HG03442 (cell line): Measurements from ENCODE around the gene SH2D1B.

Source experiments
- ATAC-seq: cut with Tn5 transposase; IDR thresholded peaks from one replicate; pipeline ENCODE4 v1.9.1; 2021; ENCODE audit warnings: mild to moderate bottlenecking, moderate library complexity; ENCODE audit not compliant: unreplicated experiment

SH2D1B gene

DNA sequence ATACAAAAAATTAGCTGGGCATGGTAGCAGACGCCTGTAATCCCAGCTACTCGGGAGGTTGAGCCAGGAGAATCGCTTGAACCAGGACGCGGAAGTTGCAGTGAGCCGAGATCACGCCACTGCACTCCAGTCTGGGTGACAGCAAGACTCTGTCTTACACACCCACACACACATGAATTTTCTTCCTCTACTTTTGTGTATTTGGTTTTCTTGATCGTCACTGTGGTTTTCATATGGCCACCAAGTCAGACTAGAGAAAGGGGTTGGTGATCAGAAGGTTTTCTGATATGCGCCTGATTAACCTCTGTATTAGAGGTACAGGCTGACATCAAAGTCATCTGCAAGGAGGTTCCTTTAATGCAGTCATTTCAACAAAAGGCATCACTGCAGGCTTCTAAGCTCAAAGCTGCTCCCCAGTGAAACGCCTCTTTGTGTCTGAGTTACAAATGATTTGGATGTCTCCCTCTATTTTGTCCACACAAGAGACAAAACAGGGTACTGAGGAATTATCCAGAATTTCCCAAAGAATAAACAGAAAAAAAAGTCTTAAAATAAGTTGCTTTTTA, 11.1 kb downstream of the SH2D1B start:
- no peak for ATAC-seq

DNA sequence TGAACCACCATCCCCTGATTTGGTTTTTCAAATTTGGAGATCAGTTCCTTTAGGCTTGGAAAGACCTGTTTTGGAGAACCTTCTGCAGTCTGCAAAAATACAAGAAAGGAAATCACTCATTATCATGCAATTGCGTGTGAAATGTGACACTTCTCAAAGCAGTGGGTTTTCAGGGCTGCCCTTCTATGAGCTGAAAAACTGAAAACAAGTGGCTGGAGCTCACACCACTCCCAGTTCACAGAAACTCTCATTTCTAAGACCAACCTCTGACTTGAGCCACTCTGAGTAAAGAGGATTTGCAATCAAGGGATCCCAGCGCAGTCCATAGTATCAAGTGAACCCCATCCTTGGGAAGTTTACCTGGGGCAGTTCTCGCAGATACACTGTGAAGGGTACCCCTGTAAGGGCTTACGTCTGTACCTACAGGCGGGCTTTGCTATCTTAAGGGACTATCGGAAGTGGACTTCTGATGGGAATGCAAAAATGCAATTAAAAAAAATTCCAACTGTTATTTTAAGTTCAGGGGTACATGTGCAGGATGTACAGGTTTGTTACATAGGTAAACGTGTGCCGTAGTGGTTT, 12.8 kb downstream of the SH2D1B start:
- ATAC-seq, result no peak

DNA sequence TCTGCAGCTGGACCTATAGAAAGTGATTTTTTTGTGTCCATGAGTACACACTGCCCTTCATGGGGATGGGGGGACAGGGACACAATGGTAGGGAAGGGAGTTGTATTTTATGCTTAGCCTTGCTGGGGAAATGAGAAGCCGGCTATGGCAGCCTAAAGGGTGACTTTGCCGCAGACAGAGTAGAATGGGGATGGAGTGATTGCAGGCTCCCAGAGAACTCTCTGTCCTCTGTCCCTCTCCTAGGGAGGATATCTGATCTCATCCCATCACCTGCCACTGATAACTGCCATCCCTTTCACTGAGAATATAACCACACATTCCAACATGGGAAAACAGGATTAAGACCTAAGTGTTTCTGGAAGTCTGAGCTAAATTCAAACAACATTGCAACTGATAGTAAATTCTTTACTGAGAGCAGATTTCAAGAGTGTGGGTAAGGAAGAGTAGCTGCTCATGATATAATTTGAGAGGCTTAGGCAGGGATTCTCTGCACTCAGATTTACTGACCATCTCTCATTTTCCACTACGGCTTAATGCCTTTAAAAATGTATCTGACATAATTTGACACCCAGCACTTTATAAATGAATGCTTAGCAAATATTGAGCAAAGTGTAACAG, 13.9 kb downstream of the SH2D1B start:
- no peak for ATAC-seq

DNA sequence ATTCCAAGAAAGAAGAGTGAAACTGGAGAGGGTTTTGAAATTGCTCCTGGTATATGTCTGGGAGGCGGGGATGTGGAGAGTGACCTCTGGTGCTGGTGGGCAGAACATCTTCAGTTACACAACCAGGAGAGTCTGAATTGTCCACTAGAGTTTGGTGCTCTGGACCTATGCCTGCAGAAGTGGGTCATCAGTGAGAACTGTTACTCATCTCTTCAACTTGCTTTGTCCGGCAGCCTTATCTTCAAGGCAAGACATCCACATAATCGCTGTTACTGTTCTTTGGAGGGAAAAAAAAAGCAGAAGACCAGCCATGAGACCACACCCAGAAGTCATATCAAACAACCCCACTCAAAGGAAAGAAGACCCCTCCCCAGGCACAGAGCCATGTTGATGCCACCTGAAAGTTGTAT, 14.9 kb downstream of the SH2D1B start:
- ATAC-seq, result no peak

DNA sequence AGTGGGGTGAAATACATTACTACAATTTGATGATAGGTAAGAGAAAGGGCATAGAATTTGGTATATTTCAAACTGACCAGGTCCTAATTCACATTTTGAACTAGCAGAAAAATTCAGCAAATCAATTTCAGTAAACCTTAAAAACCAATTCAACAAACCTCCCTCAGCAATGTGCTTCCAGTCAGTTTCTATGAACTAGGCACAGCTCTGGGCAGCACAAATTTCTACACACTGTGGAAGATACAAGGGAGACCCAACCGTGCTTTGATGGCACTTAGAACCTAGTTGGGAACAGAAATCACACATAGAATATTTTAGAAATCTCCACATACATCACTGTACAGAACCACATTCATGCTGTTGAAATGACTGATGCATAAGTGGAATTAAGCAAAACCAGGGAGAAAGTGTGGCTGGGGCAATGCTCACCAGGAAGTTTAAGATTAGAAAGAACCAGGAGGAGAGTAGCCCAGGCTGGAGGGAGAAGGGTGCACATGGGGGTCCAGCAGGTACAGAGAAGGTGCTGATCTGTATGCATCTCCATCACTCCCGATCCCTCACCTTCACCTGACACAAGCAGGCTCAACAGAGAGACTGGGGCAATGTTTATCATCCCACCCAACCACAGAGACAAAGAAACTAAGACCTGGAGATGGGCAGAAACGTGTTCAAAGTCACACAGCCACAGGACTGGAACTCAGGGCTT, 15.6 kb downstream of the SH2D1B start:
- no peak for ATAC-seq

DNA sequence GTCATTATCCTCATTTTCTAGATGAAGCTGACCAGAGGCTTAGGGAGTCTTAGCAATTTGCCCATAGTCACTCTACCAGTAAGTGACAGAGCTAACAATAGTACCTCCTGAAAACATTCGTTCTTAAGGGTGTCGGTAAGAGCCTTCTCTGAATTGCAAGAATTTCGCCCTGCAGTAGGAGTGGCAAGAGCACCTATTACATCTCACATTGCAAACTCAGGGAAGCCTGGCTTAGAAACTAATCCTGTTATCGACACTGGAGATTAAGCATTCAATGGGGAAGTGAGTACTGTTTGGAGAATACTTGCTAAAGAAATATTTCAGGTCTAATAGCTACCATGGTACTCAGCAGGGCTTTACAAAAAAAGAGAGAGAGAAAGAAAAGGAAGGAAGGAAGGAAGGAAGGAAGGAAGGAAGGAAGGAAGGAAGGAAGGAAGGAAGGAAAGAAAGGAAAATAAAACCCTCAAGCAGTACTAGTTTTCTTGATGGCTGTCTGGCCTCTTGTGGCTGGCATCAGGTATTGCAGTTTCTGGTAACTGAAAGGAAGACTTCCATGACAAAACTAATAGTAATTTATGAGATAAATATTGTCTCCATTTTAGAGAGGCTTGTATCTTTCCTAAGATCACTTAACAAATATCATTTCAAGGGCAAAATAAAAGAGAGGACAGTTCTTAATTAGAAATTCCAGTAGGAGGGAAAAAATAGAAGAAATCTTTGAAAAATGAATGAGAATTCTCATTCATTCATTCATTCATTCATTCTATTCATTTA, 20.0 kb downstream of the SH2D1B start:
- no peak for ATAC-seq

DNA sequence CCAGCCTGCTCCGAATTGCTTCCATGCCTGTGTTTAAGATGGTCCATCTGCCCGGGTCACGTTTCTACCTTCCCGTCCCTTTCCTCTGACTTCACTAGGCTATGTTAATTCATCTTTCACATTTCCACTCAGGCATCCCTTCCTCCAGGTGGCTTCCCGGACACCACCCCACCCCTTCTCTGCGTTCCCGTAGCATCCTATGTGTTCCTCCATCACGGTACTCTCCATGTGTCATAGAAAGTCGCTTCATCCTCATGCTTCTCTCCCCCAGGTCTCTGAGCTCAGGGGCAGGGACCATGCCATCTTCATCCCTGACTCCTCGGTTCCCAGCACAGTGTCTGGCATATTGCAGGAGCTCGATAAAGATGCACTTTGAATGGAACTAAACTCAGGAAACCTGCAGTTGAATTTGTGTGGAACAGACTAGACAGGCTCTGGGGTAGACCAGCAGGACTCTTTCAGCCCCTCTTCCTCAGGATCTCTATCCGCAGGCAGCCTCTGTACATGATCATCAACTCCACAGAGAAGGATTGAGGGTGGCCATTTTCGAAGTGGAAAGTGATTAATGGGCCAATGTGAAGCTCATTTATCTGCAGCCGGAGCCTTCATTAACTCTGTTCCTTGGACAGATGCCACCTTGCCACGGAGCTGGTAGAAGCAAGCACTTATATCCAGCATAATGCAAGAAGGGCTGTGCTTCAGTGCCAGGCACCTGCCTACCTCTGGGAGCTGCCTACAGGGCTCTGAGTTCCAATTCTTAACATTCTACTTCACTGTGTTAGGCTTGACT, 21.3 kb downstream of the SH2D1B start:
- ATAC-seq, result no peak

DNA sequence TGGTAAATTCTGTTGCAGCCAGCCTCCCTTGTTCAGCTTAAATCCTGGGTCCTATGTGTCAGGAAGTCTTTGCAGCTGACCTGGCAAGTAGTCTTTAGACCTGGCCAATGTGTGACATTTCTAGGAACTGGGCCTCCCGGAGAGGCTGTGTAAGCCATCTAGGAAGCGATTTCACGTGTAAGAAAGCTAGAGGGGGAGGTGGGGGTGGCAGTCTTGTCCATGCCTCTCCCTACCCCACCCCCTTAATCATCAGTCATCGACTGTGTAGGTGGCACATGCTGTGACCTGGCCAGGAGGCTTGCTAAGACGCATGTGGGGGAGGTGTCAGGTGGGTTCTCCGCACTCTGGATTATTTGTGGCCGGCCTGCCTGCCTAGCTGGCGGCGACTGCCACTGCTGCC, 22.0 kb downstream of the SH2D1B start:
- no peak for ATAC-seq

DNA sequence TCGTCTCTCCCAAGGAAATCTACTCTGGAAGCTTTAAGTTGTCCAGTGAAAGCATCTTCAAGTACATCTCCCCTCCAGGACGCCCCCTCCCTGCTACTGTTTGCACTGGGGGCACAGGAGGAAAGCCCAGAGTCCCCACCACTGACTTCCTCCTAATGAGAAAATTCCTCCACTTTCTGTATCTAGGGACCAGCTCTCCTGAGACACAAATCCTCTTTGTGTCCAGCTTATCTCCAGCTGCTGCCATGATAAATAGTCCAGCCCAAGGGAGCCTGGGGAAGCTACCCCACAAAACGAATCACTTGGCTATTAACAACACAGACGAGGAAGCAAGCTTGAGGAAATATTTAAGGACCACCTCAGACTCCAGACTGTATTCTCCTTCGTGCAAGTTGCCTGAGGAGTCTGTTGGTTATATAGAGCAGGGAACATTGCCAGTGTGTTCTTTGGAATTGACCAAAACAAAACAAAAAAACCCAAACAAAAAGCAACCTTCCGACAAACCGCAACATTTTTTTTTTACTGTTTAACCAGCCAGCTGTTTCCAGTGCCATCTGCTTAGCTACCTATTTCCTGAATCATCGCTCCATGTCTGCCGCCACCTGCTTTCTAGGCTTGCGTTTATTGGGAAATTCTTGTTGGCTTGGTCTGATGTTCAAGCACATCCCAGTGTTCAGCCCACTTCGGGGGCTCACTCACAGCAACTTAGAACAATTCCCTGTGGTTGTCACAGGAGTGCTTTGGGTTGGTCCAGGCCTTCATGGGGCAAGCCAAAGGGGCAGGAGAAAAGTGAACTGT, 22.7 kb downstream of the SH2D1B start:
- ATAC-seq, result no peak

DNA sequence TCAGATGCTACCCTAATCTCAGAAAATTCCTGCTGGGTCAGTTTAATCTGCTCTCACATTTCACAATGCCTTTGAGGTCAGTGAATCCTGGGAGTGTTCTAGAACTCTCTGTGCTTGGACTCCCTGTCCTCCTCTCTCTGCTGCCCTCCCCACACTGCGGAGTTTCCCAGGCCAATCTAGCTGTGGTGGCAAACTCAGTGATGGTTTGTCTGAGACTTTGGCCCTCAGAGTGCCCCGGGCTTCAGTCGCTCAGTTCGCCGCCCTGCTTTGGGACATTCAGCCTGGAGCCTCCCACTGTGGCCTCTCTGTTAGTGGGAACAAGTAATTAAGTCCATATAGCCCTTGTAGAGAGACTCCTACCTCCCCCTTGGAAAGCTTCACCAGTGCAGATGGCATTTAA, 23.3 kb downstream of the SH2D1B start:
- ATAC-seq, result no peak

DNA sequence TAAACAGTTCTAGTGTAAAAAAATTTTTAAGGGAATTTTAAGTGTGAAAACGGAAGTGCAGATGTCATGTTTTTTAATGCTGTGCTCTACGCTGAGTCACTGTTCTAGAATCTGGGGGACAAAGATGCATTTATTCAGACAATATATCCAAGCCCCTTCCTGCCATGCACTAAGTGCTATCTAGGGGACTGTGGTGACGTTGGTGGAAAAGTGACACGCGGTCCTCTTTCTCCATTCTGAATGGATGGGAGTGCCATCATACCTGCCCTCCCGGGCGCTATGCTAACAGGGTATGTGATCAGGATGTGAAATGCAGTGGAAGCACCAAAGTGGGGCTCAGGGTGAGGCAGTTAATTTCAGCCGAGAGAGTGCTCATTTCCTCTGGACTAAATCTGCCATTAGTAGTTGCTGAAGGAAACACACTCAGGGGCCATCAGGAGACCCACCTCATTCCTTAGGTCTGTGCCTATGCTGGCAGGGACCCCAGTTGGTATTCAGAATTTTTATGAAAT, 23.8 kb downstream of the SH2D1B start:
- ATAC-seq, result no peak

DNA sequence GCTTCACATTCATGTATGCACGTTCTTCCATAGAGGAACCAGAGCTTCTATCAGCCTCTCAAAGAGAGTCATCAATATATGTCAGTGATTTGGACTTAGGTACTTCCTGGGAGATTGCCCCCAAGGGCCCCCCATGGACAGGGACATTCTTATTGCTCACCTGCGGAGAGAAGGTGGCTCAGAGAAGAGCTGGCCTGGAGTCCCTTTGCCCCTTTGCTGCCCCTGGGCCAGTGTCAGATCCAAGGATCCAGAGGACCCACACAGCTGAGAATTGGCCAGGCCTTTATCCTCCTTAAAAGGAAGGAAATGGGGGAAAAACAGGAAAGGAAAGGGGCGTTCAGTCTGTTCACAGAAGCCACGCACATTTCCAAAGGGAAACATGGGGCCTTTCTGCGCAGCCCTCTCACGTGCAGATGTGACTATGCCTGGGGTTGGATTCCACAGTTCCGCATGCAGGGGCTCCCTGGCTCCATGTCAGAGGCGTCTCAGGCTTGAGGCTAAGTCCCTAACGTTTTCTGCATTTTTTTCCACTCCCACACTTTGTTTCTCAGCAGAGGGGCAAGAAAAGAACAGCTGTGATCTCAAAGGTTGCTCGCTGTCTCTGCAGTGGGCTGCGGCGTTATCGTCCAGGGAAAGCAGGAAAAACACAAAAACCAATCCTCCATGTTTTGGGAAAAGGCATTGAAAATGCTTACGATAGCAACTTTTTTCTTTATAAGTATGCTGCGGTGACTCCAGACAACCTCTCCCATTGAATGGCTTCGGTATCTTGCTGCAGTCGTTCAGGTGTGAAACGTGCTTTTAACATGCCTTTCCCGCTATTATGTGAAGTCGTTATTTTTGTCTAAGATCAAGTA, 24.5 kb downstream of the SH2D1B start:
- no peak for ATAC-seq

DNA sequence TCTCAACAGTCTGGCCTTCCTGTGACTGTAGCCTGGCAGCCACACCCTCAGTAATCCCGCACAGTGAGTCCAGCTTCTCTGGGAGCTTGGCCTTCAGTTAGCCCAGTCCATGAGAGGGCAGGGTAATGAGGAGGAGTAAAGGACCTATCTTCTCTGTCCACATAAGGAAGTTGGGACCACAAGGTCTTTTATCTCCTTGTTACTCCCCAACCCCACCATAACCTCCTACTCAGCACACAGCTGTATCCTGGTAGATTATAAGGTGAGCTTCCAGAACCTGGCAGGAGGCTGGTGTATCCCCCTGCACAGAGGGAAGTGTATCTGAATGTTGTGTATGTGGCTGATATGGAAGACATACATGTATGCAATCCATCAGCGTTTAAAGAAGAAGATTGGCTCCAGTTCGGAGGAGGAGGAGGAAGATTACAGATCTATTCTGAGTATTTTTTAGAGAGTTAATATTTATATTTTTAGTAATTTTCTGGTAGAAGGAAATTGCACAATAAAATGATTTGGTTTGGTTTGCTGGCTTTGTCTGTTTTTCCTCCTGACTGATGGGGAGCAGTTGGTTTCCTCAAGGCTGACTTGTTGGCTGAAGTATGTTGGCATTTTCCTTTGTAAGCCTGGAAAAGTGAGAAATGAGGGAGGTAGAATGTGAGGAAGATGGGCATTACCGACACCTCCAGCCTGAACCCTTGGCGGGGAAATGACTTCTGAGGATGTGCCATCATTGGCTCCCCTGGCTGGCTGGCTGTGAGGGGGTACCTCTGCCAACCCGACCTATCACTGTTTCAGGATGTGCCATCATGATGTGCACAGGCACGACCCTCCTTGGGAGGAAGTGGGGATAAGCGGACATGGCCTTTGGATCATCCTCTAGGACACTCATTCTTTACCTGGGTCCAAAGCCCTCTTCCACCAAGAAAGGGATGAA, 25.4 kb downstream of the SH2D1B start:
- ATAC-seq, result no peak

DNA sequence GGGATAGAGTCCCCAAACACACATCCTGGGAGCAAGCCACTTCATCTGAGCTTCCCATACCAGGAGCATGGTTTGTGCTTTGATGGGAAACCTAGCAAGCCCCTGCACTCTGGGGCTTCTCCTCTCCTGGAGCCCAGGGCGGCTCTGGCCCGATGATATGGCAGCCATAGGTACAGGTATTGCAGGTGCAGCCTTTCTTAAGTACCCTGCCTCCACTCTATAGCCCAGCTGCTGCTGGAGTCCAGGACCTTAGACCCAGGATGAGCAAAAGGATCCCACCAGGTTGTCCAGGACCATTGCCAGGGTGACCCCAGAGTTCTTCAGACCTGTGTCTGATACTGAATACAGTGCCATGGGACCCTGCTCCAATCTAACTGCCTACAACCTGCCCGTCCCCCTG, 26.2 kb downstream of the SH2D1B start:
- no peak for ATAC-seq

DNA sequence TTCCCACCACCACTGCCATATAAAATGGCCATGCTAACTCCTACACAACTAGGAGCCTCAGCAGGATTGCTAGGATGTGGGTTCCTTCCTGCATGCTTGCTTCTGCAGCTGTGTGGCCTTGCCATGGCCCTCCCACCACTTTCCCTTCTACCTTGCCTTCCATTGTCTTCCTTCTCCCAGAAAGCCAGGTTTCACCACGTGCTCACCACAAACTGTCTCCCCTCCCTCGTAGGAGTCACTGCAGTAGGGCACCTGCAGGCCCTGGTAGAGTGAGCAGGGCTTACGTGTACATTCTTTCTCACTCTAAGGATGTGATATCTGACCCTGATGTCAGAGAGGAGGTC, 26.7 kb downstream of the SH2D1B start:
- ATAC-seq, result no peak

DNA sequence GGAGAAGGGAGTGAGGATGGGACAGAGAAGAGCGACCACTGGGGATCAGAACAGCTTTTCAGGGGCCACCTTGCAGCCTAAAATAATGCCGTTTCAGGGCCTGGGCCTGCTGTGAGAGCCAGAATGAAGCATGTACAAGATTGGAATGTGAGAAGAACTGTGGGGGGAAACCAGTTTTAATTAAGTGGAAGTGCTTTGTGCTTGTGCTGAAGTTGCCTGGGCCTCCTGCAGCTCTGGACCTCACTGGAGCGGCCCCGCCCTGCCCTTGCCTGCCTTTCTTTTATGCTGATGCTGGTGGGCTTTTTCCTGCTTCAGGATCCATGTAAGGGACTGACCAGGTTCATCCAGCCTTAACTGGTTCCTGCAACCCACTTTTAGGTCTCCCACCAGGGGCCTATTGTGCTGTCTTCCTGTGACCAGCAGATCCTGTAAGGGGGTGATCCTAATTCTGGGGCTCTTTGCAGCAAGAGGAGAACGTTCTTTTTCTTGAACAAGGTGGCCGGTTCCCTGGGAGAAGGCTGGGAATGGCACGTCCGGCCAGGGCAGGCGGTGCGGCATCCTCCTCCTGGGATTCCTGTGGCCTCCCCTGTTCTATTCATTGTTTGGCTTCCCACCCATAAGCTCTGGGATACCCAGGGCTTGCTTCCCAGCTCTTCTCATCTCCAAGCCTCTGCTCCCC, 27.2 kb downstream of the SH2D1B start:
- ATAC-seq, result no peak

DNA sequence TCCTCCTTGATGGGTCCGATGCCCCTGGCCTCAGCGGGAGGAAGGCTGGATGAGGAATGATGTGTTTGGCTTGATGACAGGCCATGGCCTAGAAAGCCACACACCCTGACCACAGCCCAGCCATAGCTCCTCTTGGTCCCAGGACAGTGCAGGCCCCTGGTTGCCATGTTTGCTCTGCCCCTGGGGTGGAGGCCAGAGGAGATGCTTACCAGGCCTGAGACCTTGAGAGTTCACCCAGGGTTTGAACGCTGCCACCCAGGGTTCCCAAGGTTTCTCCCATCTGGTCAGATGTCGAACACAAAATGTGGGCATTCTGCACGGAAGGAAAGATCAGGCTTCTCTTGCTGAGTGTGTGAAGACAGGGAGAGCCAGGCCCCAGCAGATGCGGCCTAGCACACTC, 27.8 kb downstream of the SH2D1B start:
- ATAC-seq, result no peak
